ENCODE measurements around the gene C12orf57.

Gene C12orf57

GRCh38 chr12:6919588-6919987 is 24.2 kb upstream of the C12orf57 start:
- no peak for DNase-seq

GRCh38 chr12:6921539-6921938 is 22.3 kb upstream of the C12orf57 start:
- DNase-seq: no peak

- DNase-seq: peak; percentile 75
Observed at GRCh38 chr12:6921996-6922946, 21.6 kb upstream of the C12orf57 start.

DNA sequence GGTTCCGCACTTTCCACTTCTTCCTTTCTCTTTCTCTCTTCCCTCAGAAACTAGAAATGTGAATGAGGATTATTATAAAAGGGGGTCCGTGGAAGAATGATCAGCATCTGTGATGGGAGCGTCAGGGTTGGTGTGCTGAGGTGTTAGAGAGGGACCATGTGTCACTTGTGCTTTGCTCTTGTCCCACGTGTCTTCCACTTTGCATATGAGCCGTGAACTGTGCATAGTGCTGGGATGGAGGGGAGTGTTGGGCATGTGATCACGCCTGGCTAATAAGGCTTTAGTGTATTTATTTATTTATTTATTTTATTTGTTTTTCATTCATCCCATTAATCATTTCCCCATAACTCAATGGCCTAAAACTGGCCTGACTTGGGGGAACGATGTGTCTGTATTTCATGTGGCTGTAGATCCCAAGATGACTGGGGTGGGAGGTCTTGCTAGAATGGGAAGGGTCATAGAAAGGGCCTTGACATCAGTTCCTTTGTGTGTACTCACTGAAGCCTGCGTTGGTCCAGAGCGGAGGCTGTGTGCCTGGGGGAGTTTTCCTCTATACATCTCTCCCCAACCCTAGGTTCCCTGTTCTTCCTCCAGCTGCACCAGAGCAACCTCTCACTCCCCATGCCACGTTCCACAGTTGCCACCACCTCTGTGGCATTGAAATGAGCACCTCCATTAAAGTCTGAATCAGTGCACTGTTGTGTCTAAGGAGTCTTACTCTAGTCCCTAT is 20.7 kb upstream of the C12orf57 start:
- no peak for DNase-seq

- DNase-seq: no peak
Observed at GRCh38 chr12:6923851-6924250, 20.0 kb upstream of the C12orf57 start.

DNA sequence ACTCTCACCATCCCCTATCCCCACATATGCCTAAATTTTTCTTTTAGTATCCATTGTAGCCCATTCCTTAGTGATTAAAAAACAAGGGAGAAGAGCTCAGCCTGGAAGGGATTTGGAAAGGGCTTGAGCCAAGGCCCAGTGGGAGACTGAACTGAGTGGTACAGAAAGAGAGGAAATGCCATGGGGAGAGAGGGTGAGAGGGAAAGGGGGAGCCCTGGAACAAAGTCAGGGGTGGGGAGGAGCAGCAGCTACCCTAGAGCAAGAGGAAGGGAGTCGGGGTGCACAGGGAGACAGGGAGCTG is 18.6 kb upstream of the C12orf57 start:
- peak; percentile 71 for DNase-seq

DNA sequence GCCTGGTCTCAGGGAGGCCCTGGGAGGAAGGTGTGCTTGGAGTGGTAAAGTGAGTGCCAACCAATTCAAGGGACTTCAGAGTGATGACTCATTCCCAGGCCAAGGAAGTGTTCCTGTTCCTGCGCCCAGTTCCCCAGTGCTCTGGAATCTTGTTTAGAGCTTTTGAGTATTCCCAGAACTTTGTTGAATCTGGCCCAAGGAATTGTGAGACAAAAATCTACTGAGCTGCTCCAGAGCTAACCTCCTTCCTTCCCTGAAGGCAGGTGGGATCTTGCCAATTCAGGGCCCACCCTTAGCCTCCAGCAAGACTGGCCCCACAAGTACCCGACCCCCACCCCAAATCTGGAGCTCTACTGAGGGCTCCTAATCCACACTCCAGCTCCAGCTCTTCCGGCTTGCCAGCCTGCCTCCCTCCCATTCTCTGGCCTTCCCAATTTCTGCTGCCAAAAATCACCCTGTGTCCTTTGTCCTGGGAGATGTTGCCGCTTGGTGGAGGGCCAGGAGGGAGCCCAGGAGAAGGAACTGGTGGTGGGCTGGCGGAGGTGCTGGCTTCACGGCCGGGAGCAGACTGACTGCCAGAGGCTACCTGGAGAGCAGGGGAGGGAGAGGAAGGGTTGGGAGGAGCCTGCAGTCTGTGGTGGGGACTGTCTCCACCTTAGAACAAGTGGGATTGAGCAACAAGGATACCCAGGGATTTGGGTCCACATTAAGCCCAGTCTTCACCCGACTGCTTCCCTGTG is 18.1 kb upstream of the C12orf57 start:
- peak; percentile 87 for DNase-seq

- DNase-seq: peak; percentile 91
Observed at GRCh38 chr12:6927379-6928021, 16.3 kb upstream of the C12orf57 start, which contains the start of gene ATN1. Gene ATN1 (plus strand): TSS chr12:6927959. CDS start chr12:6934002, 6,043 bp downstream.

DNA sequence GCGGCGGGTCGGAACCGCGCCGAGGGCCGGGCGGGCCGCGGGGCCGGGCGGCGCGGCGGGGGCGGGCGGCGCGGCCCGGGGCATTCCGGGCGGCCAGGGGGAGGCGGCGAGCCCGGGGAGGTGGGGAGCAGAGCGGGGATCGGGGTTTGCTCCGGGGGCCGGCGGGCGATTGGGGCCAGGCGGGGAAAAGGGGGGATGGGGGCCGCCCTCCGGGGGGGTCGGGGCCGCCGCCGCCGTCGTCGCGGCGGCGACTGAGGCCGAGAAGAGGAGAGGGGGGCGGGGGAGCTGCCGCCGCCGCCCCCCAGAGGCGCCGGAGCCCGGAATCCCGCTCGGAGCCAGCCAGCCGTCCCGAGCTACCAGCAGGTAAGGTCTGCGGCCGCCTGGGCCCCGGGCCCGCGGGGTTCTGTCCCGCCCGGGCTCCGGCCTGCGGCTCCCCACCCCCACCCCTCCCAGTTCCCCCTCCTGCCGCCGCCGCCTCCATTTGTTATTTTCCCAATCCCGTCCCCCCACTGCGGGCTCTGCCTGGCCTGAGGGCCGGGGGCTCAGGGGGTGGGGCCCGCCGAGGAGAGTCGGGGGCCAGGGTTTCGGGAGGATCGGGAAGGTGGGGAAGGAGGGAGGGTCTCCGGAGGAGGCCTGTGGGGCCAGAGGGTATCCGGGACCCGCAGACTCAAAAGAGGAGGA is 15.7 kb upstream of the C12orf57 start:
- DNase-seq: peak; percentile 60

DNA sequence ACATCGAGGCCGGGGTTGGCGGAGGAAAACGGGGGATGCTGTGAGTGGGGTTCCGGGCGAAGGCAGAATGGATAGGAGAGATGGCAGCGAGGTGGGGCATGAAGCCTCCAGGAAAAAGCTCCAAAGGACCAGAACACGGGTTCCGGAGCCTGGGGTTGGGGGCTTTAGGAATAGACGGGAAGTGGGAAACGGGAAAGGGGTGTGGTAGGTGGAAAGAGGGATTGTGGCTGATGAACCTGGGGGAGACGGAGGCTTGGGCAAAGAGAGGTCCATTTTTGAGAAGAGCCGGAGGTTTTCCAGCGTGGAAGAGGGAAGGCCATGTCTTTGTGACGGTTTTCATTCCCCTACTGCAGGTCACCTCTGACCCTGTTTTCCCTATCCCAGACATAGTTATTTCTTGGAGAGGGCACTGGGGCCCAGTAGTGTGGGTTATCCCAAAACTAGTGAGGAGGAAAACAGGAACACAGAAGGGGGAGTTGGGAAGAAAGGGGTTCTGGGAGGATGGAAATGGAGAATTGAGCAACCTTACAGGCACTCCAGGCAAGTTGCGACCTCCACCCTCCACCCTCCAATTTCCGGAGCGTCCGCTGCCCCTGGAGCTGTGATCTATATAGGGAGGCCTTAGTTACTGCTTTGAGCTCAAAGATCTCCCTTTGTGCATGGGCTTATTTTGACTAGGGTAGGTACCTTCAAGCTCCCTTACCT is 15.0 kb upstream of the C12orf57 start:
- peak; percentile 51 for DNase-seq

DNA sequence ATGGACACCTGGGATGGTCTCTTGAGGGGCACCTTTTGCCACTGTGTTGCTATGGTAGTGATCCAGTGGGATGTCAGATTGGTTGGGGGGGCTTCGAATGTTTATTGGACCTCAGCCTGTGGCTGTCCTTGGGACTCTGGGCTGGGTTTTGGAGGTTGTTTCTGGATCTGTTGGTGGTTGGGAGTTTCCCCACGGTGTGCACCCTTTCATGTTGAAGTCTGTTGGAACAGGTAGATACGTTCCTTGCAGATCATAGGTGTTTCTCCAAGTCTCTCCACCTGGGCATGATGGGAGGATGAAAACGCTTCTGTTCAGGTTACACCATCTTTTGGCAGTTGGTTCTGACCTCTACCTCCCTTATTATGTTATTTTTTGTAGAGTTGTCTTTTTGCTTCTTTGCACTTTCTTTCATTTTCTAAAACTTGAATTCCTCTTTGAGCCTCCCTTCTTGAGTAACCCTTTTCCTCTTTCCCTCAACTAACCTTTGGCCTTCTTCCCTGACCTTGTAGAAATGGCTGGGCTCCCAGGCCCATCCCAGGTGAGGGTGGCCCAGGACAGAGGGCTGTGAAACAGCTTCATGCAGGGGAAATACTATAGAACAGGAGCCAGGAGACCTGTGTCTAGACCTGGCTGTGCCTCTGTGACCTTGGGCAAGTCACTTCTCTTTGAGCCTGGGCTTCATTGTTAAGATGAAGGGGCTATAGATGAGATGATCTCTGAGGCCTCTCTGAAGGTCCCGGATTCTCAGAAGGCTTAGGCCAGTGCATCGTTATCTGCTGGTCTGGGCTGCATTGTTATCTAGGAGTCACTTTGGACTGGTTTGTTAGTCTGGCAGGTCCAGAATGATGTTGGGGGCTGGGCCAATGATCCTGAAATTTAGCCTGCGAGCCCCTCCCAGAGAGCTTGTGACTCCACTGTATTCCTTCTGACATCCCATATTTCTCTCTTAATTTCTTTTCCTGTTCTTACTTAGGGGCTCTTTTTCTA is 14.1 kb upstream of the C12orf57 start:
- no peak for DNase-seq

GRCh38 chr12:6932766-6933165 is 11.1 kb upstream of the C12orf57 start:
- DNase-seq: no peak

- DNase-seq: no peak
Observed at GRCh38 chr12:6934110-6934509, 9.7 kb upstream of the C12orf57 start.

DNA sequence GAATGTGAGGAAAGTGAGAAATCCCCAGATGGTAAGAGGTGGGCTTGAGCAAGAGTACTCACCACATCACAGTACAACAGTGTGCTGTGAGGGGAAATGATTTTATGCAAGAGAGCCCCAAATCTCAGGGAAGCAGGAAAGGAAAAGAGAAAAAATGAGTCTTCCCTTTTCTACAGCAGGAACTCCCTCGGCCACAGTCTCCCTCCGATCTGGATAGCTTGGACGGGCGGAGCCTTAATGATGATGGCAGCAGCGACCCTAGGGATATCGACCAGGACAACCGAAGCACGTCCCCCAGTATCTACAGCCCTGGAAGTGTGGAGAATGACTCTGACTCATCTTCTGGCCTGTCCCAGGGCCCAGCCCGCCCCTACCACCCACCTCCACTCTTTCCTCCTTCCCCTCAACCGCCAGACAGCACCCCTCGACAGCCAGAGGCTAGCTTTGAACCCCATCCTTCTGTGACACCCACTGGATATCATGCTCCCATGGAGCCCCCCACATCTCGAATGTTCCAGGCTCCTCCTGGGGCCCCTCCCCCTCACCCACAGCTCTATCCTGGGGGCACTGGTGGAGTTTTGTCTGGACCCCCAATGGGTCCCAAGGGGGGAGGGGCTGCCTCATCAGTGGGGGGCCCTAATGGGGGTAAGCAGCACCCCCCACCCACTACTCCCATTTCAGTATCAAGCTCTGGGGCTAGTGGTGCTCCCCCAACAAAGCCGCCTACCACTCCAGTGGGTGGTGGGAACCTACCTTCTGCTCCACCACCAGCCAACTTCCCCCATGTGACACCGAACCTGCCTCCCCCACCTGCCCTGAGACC is 8.2 kb upstream of the C12orf57 start:
- DNase-seq: no peak

DNA sequence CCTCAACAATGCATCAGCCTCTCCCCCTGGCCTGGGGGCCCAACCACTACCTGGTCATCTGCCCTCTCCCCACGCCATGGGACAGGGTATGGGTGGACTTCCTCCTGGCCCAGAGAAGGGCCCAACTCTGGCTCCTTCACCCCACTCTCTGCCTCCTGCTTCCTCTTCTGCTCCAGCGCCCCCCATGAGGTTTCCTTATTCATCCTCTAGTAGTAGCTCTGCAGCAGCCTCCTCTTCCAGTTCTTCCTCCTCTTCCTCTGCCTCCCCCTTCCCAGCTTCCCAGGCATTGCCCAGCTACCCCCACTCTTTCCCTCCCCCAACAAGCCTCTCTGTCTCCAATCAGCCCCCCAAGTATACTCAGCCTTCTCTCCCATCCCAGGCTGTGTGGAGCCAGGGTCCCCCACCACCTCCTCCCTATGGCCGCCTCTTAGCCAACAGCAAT is 7.6 kb upstream of the C12orf57 start:
- DNase-seq: no peak

- DNase-seq: no peak
Observed at GRCh38 chr12:6936636-6937480, 7.0 kb upstream of the C12orf57 start.

- peak; percentile 100 for DNase-seq
Observed at GRCh38 chr12:6937481-6938352, 6.1 kb upstream of the C12orf57 start.
